HepG2 (cell line): ENCODE data around the gene SUN5. TPM values are rescaled to one million over a fixed set of nuclear protein-coding genes. Genes with fewer than 3 reads are reported as not detected.

Experiments used
- AGO2 ChIP-seq: fragments of 200-400 bp; formaldehyde crosslinking; optimal IDR thresholded peaks from 2 replicates; pipeline ENCODE3; 2017; ENCODE audit warnings: mild to moderate bottlenecking, low read depth, low read length, moderate library complexity
- CSRNP2 ChIP-seq: sonication (generic); formaldehyde crosslinking; conservative IDR thresholded peaks from 2 replicates; pipeline ENCODE4 v1.8.0; 2022; ENCODE audit warnings: low read depth, missing genetic modification reagents
- DR1 ChIP-seq: sonication (generic); formaldehyde crosslinking; IDR thresholded peaks from 2 replicates; pipeline ENCODE4 v1.8.0; 2021; ENCODE audit warnings: mild to moderate bottlenecking, missing genetic modification reagents, inconsistent platforms
- EEA1 ChIP-seq: sonication (generic); formaldehyde crosslinking; IDR thresholded peaks from 2 replicates; pipeline ENCODE4 v1.5.1; 2020; ENCODE audit warnings: mild to moderate bottlenecking, missing genetic modification reagents, borderline replicate concordance
- HOXA7 ChIP-seq: sonication (generic); formaldehyde crosslinking; IDR thresholded peaks from 2 replicates; pipeline ENCODE4 v1.8.1; 2022; ENCODE audit warnings: mild to moderate bottlenecking, missing genetic modification reagents, moderate library complexity
- MAX ChIP-seq: IDR thresholded peaks from 2 replicates; pipeline ENCODE4 v1.6.1; 2012; ENCODE audit warnings: inconsistent platforms
- ZFYVE20 ChIP-seq: sonication (generic); formaldehyde crosslinking; IDR thresholded peaks from 2 replicates; pipeline ENCODE4 v1.8.0; 2023; ENCODE audit warnings: low read depth, mild to moderate bottlenecking, moderate library complexity, missing genetic modification reagents, borderline replicate concordance
- ZMAT3 ChIP-seq: sonication (generic); formaldehyde crosslinking; conservative IDR thresholded peaks from 2 replicates; pipeline ENCODE4 v1.7.0; 2021; ENCODE audit warnings: missing genetic modification reagents
- ZNF296 ChIP-seq: sonication (generic); formaldehyde crosslinking; conservative IDR thresholded peaks from 2 replicates; pipeline ENCODE4 v1.5.0; 2020; ENCODE audit warnings: mild to moderate bottlenecking, missing genetic modification reagents
- ZNF572 ChIP-seq: sonication (generic); formaldehyde crosslinking; IDR thresholded peaks from 2 replicates; pipeline ENCODE4 v1.5.1; 2020; ENCODE audit warnings: mild to moderate bottlenecking, missing genetic modification reagents
- ZNF672 ChIP-seq: sonication (generic); formaldehyde crosslinking; IDR thresholded peaks from 2 replicates; pipeline ENCODE4 v1.8.1; 2022; ENCODE audit warnings: missing genetic modification reagents
- polyA plus RNA-seq, 8 experiments: library from polyadenylated mRNA; depleted of rRNA in 3 of 8; stranded (reverse) in 7 of 8; unstranded in 1 of 8; fragments of >200 nt; fragmentation: Illumina TruSeq in 4 of 8; extraction: Trizol in 4 of 8; gene quantifications; 2 replicates each; pipeline versions ENCODE4 v1.2.1 to v1.2.3, GENCODE V29; 2011 to 2016; ENCODE audit warnings: low read depth in 4 of 8, missing spikeins in 1 of 8, mixed read lengths in 1 of 8; ENCODE audit not compliant: insufficient read depth in 1 of 8
- total RNA-seq, 5 experiments: library from RNA; depleted of rRNA; stranded (reverse); fragments of >200 nt; fragmentation: Illumina TruSeq; extraction: Trizol; gene quantifications; 2 replicates each; pipeline ENCODE4 v1.2.3, GENCODE V29; 2016; ENCODE audit warnings: low read depth in 1 of 5
- TF ChIP-seq, protein P1 (sequence below): sonication (generic); formaldehyde crosslinking; IDR thresholded peaks from 2 replicates; pipeline ENCODE4 v1.4.0; 2020; ENCODE audit warnings: low read depth, mild to moderate bottlenecking, missing genetic modification reagents
- TF ChIP-seq, protein P2 (sequence below): sonication (generic); formaldehyde crosslinking; IDR thresholded peaks from 2 replicates; pipeline ENCODE4 v1.9.0; 2022; ENCODE audit warnings: missing genetic modification reagents, mild to moderate bottlenecking, borderline replicate concordance
- TF ChIP-seq, protein P3 (sequence below): sonication (generic); formaldehyde crosslinking; IDR thresholded peaks from 2 replicates; pipeline ENCODE4 v1.4.0; 2020; ENCODE audit warnings: missing genetic modification reagents, borderline replicate concordance
- TF ChIP-seq, protein P4 (sequence below): sonication (generic); formaldehyde crosslinking; IDR thresholded peaks from 2 replicates; pipeline ENCODE4 v1.4.0; 2020; ENCODE audit warnings: missing genetic modification reagents
- TF ChIP-seq, protein P5 (sequence below): sonication (generic); formaldehyde crosslinking; IDR thresholded peaks from 2 replicates; pipeline ENCODE4 v1.8.0; 2022; ENCODE audit warnings: mild to moderate bottlenecking, missing genetic modification reagents, moderate library complexity

The SUN5 gene
- total and polyA plus RNA-seq, 2 of the 13 experiments (the other 11 are each of a cell fraction or from before 2014, with no cell fraction given) = not detected

- TF ChIP-seq, protein P1, sequence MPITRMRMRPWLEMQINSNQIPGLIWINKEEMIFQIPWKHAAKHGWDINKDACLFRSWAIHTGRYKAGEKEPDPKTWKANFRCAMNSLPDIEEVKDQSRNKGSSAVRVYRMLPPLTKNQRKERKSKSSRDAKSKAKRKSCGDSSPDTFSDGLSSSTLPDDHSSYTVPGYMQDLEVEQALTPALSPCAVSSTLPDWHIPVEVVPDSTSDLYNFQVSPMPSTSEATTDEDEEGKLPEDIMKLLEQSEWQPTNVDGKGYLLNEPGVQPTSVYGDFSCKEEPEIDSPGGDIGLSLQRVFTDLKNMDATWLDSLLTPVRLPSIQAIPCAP = no peak
- TF ChIP-seq EEA1 (CRISPR knock-in tag) (0 out of 2 replicates have a peak, but pooled peaks have one; percentile 8), MAX (no peak), ZNF572 (CRISPR knock-in tag) (0 out of 2 replicates have a peak, but pooled peaks have one; percentile 40), CSRNP2 (CRISPR knock-in tag) (peak; percentile 79; the same call in 1 of the 2 replicates), ZNF296 (CRISPR knock-in tag) (0 out of 2 replicates have a peak, but pooled peaks have one; percentile 41), HOXA7 (CRISPR knock-in tag) (peak; percentile 78; the same call in 1 of the 2 replicates), ZNF672 (CRISPR knock-in tag) (0 out of 2 replicates have a peak, but pooled peaks have one; percentile 14), DR1 (no peak), AGO2 (peak; percentile 93), ZMAT3 (CRISPR knock-in tag) (0 out of 2 replicates have a peak, but pooled peaks have one; percentile 32), ZFYVE20 (CRISPR knock-in tag) (no peak)
- TF ChIP-seq, protein P2, sequence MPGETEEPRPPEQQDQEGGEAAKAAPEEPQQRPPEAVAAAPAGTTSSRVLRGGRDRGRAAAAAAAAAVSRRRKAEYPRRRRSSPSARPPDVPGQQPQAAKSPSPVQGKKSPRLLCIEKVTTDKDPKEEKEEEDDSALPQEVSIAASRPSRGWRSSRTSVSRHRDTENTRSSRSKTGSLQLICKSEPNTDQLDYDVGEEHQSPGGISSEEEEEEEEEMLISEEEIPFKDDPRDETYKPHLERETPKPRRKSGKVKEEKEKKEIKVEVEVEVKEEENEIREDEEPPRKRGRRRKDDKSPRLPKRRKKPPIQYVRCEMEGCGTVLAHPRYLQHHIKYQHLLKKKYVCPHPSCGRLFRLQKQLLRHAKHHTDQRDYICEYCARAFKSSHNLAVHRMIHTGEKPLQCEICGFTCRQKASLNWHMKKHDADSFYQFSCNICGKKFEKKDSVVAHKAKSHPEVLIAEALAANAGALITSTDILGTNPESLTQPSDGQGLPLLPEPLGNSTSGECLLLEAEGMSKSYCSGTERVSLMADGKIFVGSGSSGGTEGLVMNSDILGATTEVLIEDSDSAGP (CRISPR knock-in tag) = no peak; the same call in 1 of the 2 replicates
- TF ChIP-seq, protein P3, sequence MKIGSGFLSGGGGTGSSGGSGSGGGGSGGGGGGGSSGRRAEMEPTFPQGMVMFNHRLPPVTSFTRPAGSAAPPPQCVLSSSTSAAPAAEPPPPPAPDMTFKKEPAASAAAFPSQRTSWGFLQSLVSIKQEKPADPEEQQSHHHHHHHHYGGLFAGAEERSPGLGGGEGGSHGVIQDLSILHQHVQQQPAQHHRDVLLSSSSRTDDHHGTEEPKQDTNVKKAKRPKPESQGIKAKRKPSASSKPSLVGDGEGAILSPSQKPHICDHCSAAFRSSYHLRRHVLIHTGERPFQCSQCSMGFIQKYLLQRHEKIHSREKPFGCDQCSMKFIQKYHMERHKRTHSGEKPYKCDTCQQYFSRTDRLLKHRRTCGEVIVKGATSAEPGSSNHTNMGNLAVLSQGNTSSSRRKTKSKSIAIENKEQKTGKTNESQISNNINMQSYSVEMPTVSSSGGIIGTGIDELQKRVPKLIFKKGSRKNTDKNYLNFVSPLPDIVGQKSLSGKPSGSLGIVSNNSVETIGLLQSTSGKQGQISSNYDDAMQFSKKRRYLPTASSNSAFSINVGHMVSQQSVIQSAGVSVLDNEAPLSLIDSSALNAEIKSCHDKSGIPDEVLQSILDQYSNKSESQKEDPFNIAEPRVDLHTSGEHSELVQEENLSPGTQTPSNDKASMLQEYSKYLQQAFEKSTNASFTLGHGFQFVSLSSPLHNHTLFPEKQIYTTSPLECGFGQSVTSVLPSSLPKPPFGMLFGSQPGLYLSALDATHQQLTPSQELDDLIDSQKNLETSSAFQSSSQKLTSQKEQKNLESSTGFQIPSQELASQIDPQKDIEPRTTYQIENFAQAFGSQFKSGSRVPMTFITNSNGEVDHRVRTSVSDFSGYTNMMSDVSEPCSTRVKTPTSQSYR (CRISPR knock-in tag) = peak; percentile 28; the same call in 1 of the 2 replicates
- TF ChIP-seq, protein P4, sequence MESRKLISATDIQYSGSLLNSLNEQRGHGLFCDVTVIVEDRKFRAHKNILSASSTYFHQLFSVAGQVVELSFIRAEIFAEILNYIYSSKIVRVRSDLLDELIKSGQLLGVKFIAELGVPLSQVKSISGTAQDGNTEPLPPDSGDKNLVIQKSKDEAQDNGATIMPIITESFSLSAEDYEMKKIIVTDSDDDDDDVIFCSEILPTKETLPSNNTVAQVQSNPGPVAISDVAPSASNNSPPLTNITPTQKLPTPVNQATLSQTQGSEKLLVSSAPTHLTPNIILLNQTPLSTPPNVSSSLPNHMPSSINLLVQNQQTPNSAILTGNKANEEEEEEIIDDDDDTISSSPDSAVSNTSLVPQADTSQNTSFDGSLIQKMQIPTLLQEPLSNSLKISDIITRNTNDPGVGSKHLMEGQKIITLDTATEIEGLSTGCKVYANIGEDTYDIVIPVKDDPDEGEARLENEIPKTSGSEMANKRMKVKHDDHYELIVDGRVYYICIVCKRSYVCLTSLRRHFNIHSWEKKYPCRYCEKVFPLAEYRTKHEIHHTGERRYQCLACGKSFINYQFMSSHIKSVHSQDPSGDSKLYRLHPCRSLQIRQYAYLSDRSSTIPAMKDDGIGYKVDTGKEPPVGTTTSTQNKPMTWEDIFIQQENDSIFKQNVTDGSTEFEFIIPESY (CRISPR knock-in tag) = peak; percentile 78
- TF ChIP-seq, protein P5, sequence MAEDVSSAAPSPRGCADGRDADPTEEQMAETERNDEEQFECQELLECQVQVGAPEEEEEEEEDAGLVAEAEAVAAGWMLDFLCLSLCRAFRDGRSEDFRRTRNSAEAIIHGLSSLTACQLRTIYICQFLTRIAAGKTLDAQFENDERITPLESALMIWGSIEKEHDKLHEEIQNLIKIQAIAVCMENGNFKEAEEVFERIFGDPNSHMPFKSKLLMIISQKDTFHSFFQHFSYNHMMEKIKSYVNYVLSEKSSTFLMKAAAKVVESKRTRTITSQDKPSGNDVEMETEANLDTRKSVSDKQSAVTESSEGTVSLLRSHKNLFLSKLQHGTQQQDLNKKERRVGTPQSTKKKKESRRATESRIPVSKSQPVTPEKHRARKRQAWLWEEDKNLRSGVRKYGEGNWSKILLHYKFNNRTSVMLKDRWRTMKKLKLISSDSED (CRISPR knock-in tag) = 0 out of 2 replicates have a peak, but pooled peaks have one; percentile 62
These were observed 15.4 kb upstream of the SUN5 start (continued) for GRCh38 chr20:33019465-33020277.
